Kidney epithelial cell (primary cell): ENCODE measurements around the gene DEFB114. TPM values are rescaled to one million over a fixed set of nuclear protein-coding genes. Genes with fewer than 3 reads are reported as not detected.
"Not testable (repeated sequence)": the region's sequence is repeated elsewhere in the genome, so short reads cannot be mapped to it uniquely, and the experiment has no call there.

Experiments used
- DNase-seq: peaks from one replicate; pipeline ENCODE4 v3.0.0-alpha.2; 2010; ENCODE audit warnings: low read depth
- H3K27me3 ChIP-seq: 2 replicates; pipeline ENCODE4 v1.6.0; 2011; ENCODE audit warnings: low read length; ENCODE audit not compliant: control insufficient read depth, insufficient read depth
- H3K36me3 ChIP-seq: 2 replicates; pipeline ENCODE4 v1.5.1; 2011; ENCODE audit warnings: low read length; ENCODE audit not compliant: control insufficient read depth, insufficient read depth
- H3K4me3 ChIP-seq: 2 replicates; pipeline ENCODE4 v1.5.1; 2011; ENCODE audit warnings: low read depth, mild to moderate bottlenecking, control low read depth, low read length
- CTCF ChIP-seq: IDR thresholded peaks from 2 replicates; pipeline ENCODE4 v1.5.1; 2011; ENCODE audit warnings: mild to moderate bottlenecking, moderate library complexity, low read length, control low read depth, inconsistent platforms; ENCODE audit not compliant: insufficient read depth, poor library complexity, severe bottlenecking
- total RNA-seq: library from RNA; depleted of rRNA; stranded (reverse); fragments of >200 nt; gene quantifications from 2 replicates; pipeline ENCODE4 v1.2.3, GENCODE V29; 2015

Gene DEFB114
- total RNA-seq, 1 donor from 2014 or later: not detected

DNA sequence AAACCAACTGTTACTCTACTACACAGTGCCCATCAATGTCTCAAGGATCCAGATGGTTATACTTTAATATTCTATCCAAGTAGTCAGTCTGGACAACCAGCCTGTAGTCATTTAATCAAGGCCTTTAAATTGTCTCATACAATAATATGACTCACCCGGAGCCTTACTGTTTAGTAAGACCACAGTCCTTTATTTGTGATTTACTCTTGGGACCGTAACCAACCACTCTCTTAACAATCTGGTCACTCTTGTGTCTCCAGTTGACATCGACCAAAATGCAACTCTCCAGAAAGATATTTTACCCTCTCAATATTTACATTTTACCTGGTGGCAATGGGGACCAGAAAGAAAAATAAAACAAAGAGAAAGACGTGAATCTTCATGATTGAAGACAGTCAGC, 14.9 kb downstream of the DEFB114 start:
- Histone ChIP-seq H3K4me3 (no peak overlapping the region), H3K27me3 (no peaks in the 10 kb centered on the region), H3K36me3 (no peaks in the 10 kb centered on the region)
- no peak for TF ChIP-seq CTCF
- DNase-seq: no peak

DNA sequence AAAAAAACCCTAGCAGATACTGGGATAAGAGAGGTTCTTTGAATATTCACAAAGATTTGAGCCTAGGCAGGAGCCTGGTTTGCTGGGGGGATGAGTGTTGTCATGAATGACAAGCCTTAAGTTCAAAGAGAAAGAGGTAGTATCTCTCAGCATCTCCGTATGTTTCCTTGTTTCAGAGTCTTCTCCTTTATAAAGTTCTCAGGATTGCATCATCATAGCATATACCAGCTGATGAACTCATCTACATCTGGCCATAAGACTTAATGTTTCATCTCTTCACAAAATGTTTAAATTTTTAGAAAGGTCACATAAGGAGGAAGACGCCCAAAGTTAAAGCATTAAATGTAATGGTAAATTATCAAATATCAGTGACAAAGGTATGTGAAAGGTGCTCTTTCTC, 17.1 kb downstream of the DEFB114 start:
- H3K4me3 ChIP-seq: no peak overlapping the region
- no peak for TF ChIP-seq CTCF
- no peak for DNase-seq
- H3K36me3 ChIP-seq: no peaks in the 10 kb centered on the region
- no peaks in the 10 kb centered on the region for H3K27me3 ChIP-seq

- H3K36me3 ChIP-seq, DNase-seq, H3K4me3 ChIP-seq, H3K27me3 ChIP-seq: not testable (repeated sequence)
These were observed 19.9 kb downstream of the DEFB114 start for GRCh38 chr6:49944068-49944467.

DNA sequence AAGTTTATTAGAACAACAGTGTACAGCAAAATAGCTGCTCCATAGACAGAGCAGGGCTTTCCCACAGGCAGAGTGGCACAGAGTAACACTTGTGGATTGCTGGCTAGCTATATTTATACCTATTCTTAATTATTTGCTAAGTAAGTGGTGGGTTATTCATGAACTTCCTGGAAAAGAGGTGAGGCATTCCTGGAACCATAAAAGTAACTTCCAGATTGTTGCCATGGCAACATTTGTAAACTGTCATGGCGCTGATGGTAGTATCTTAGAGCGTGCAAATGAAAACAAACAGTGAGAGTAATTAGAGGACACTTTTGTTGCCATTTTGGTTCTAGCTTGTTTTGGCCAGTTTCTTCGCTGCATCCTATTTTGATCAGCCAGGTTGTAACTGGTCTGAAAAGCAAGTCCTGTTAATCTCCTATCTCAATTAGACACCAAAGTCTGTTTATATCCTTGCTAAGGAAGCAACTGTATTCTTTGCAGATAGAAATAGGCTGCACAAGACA, 23.9 kb downstream of the DEFB114 start:
- H3K4me3 ChIP-seq: no peak overlapping the region
- TF ChIP-seq CTCF: no peak
- H3K36me3 ChIP-seq: no peaks in the 10 kb centered on the region
- H3K27me3 ChIP-seq: no peaks in the 10 kb centered on the region
- DNase-seq: no peak

GRCh38 chr6:49937811-49938210, 26.2 kb downstream of the DEFB114 start:
- TF ChIP-seq CTCF: no peak
- H3K27me3 ChIP-seq: no peaks in the 10 kb centered on the region
- DNase-seq: no peak
- H3K36me3 ChIP-seq: no peaks in the 10 kb centered on the region
- no peak overlapping the region for H3K4me3 ChIP-seq

DNA sequence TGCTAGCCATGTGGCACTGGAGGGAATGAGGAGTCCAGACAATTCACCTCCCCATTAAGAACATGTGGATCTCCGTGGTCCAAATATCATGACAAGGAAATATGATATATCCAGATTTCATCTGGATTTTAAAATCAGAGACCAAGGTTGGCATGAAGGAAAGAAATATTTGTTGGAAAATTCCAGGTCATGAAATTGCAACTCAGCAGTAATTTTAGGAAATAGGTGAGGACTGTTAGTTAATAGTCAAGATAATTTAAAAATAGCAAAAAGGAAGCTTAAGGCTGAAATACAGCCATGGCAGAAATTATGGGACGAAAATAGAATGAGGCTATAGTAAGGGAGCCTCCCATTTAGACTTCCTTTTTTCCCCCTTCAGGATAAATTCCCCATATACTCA, 26.9 kb downstream of the DEFB114 start:
- no peaks in the 10 kb centered on the region for H3K36me3 ChIP-seq
- DNase-seq: no peak
- no peaks in the 10 kb centered on the region for H3K27me3 ChIP-seq
- H3K4me3 ChIP-seq: no peak overlapping the region
- TF ChIP-seq CTCF: no peak

- no peak for TF ChIP-seq CTCF
- Histone ChIP-seq H3K36me3 (no peaks in the 10 kb centered on the region), H3K4me3 (no peak overlapping the region), H3K27me3 (no peaks in the 10 kb centered on the region)
- DNase-seq: no peak
These were observed 28.6 kb downstream of the DEFB114 start for GRCh38 chr6:49935387-49935786.
